Liver (tissue), 3 donors: Measurements from ENCODE around the gene SPOUT1.
"Not testable (repeated sequence)": the region's sequence is repeated elsewhere in the genome, so short reads cannot be mapped to it uniquely, and the experiment has no call there.

ENCODE experiments used
- CTCF ChIP-seq: fragments of 150-350 bp; IDR thresholded peaks from 2 replicates; pipeline ENCODE4 v1.5.1; 2017; ENCODE audit warnings: improper control_type of control experiment, low read depth, low read length; ENCODE audit not compliant: missing input control
- EGR1 ChIP-seq, 2 donors: IDR thresholded peaks; 2 replicates each; pipeline ENCODE4 v1.6.1; 2016 to 2018; ENCODE audit warnings: antibody characterized with exemption in 2 of 2, low read depth in 2 of 2
- FOXA1 ChIP-seq: IDR thresholded peaks from 2 replicates; pipeline ENCODE4 v1.6.1; 2016; ENCODE audit warnings: antibody characterized with exemption
- FOXA2 ChIP-seq: IDR thresholded peaks from 2 replicates; pipeline ENCODE4 v1.6.1; 2016; ENCODE audit warnings: antibody characterized with exemption
- GABPA ChIP-seq, 2 donors: IDR thresholded peaks in 1 of 2; conservative IDR thresholded peaks in 1 of 2; 2 replicates each; pipeline ENCODE4 v1.6.1; 2016; ENCODE audit warnings: antibody characterized with exemption in 2 of 2, mild to moderate bottlenecking in 1 of 2, moderate library complexity in 1 of 2
- JUND ChIP-seq, 2 donors: IDR thresholded peaks; 2 replicates each; pipeline ENCODE4 v1.6.1; 2016; ENCODE audit warnings: antibody characterized with exemption in 2 of 2
- MAX ChIP-seq: IDR thresholded peaks from 2 replicates; pipeline ENCODE4 v1.6.1; 2016; ENCODE audit warnings: antibody characterized with exemption
- RAD21 ChIP-seq, 2 donors: IDR thresholded peaks; 2 replicates each; pipeline ENCODE4 v1.6.1; 2016; ENCODE audit warnings: antibody characterized with exemption in 2 of 2, mild to moderate bottlenecking in 2 of 2
- RXRA ChIP-seq, 2 donors: IDR thresholded peaks; 2 replicates each; pipeline ENCODE4 v1.6.1; 2017 to 2018; ENCODE audit warnings: antibody characterized with exemption in 2 of 2, mild to moderate bottlenecking in 1 of 2
- TAF1 ChIP-seq: conservative IDR thresholded peaks from 2 replicates; pipeline ENCODE4 v1.6.1; 2016; ENCODE audit warnings: antibody characterized with exemption, mild to moderate bottlenecking
- YY1 ChIP-seq: IDR thresholded peaks from 2 replicates; pipeline ENCODE4 v1.6.1; 2016; ENCODE audit warnings: antibody characterized with exemption, mild to moderate bottlenecking
- ZBTB33 ChIP-seq: IDR thresholded peaks from 2 replicates; pipeline ENCODE4 v1.6.1; 2016; ENCODE audit warnings: antibody characterized with exemption
- donor health status: healthy.
- donor health status: healthy.

- TF ChIP-seq RXRA (IDR thresholded peaks at IDR 0.05); CTCF; FOXA2; EGR1 (IDR thresholded peaks at IDR 0.05; ENCODE audit: low read depth in 2 of 2); GABPA (IDR thresholded peaks at IDR 0.05 in 1 of 2, conservative IDR thresholded peaks at IDR 0.05 in 1 of 2); MAX; TAF1; FOXA1; JUND (IDR thresholded peaks at IDR 0.05); ZBTB33; YY1; RAD21 (IDR thresholded peaks at IDR 0.05): not testable (repeated sequence)
Measured at GRCh38 chr9:128870941-128871265, 41.3 kb upstream of the SPOUT1 start.
